Keratinocyte (primary cell): ENCODE measurements around the gene HOXD1. TPM values are rescaled to one million over a fixed set of nuclear protein-coding genes. Genes with fewer than 3 reads are reported as not detected.

ENCODE experiments used
- DNase-seq: peaks from one replicate; pipeline ENCODE4 v3.0.0-alpha.2; 2011; ENCODE audit warnings: low read depth, missing footprints, low spot score
- FAIRE-seq: peaks from 2 replicates; lab custom pipeline; 2011; peaks lifted over from hg19 to GRCh38; lab: Jason Lieb, UNC
- H2AFZ ChIP-seq: 2 replicates; pipeline ENCODE4 v1.6.0; 2012; ENCODE audit warnings: low read length, control low read depth, inconsistent platforms; ENCODE audit not compliant: control insufficient read depth
- H3K27ac ChIP-seq: 2 replicates; pipeline ENCODE4 v1.5.1; 2011; ENCODE audit warnings: low read length; ENCODE audit not compliant: control insufficient read depth, insufficient read depth
- H3K27me3 ChIP-seq: 3 replicates; pipeline ENCODE4 v1.6.0; 2011; ENCODE audit warnings: low read length; ENCODE audit not compliant: control insufficient read depth, insufficient read depth; ENCODE audit errors: extremely low read depth
- H3K36me3 ChIP-seq, 2 experiments: 2 replicates in 1 of 2; 3 replicates in 1 of 2; pipeline ENCODE4 v1.5.1; 2011; ENCODE audit warnings: low read length in 2 of 2, mild to moderate bottlenecking in 1 of 2; ENCODE audit not compliant: control insufficient read depth in 2 of 2, insufficient read depth in 2 of 2; ENCODE audit errors: extremely low read depth in 1 of 2
- H3K4me1 ChIP-seq: 3 replicates; pipeline ENCODE4 v1.5.1; 2011; ENCODE audit warnings: low read length; ENCODE audit not compliant: control insufficient read depth, insufficient read depth; ENCODE audit errors: extremely low read depth
- H3K4me2 ChIP-seq: 3 replicates; pipeline ENCODE4 v1.6.0; 2011; ENCODE audit warnings: low read depth, low read length; ENCODE audit not compliant: control insufficient read depth, insufficient read depth; ENCODE audit errors: extremely low read depth
- H3K4me3 ChIP-seq, 3 experiments: fragments of 200-600 bp in 1 of 3; sonication (generic) in 1 of 3; 2 replicates in 2 of 3; 3 replicates in 1 of 3; pipeline ENCODE4 v1.5.1; 2011 to 2016; ENCODE audit warnings: low read length in 3 of 3, mild to moderate bottlenecking in 3 of 3, control low read depth in 2 of 3, inconsistent platforms in 1 of 3, low read depth in 1 of 3, mixed read lengths in 1 of 3, mixed run types in 1 of 3, moderate library complexity in 1 of 3; ENCODE audit not compliant: control insufficient read depth in 2 of 3, insufficient read depth in 2 of 3; ENCODE audit errors: extremely low read depth in 1 of 3
- H3K79me2 ChIP-seq: 2 replicates; pipeline ENCODE4 v1.6.0; 2012; ENCODE audit warnings: low read length; ENCODE audit not compliant: control insufficient read depth, insufficient read depth
- H3K9ac ChIP-seq: 3 replicates; pipeline ENCODE4 v1.6.0; 2011; ENCODE audit warnings: low read length; ENCODE audit not compliant: control insufficient read depth, insufficient read depth; ENCODE audit errors: extremely low read depth
- H3K9me1 ChIP-seq: 3 replicates; pipeline ENCODE4 v1.6.0; 2011; ENCODE audit warnings: low read length; ENCODE audit not compliant: control insufficient read depth, insufficient read depth; ENCODE audit errors: extremely low read depth
- H3K9me3 ChIP-seq: 2 replicates; pipeline ENCODE4 v1.5.1; 2012; ENCODE audit warnings: low read depth, low read length; ENCODE audit not compliant: control insufficient read depth
- H4K20me1 ChIP-seq: 3 replicates; pipeline ENCODE4 v1.6.0; 2011; ENCODE audit warnings: low read length; ENCODE audit not compliant: control insufficient read depth, insufficient read depth; ENCODE audit errors: extremely low read depth
- EZH2 ChIP-seq: IDR thresholded peaks from one replicate; pipeline ENCODE4 v1.6.1; 2012; ENCODE audit warnings: inconsistent platforms, mild to moderate bottlenecking, low read length, moderate library complexity
- dilution Hi-C: fragments of 300-500 bp; cut with MboI; formaldehyde crosslinking; loops from one replicate; pipeline ENCODE4 v1.7.0; 2020; ENCODE audit warnings: low sequenced_read_pairs; ENCODE audit not compliant: extremely low pct_ligation_motif_present
- polyA plus RNA-seq, 5 experiments: library from polyadenylated mRNA; depleted of rRNA in 3 of 5; stranded (reverse) in 3 of 5; stranded (forward) in 1 of 5; unstranded in 1 of 5; fragments of >200 nt; gene quantifications; 1 replicate in 1 of 5; 2 replicates in 3 of 5; 3 replicates in 1 of 5; pipeline versions ENCODE4 v1.2.1 to v1.2.3, GENCODE V29; 2011 to 2012; ENCODE audit warnings: missing spikeins in 2 of 5, low read depth in 1 of 5, low replicate concordance in 1 of 5
- TF ChIP-seq, protein P1 (sequence below), 3 experiments: IDR thresholded peaks in 1 of 3; conservative IDR thresholded peaks in 1 of 3; optimal IDR thresholded peaks in 1 of 3; 2 replicates in 2 of 3; 3 replicates in 1 of 3; pipeline versions ENCODE3 to v1.5.1; 2011; ENCODE audit warnings: low read length in 3 of 3, mild to moderate bottlenecking in 3 of 3, moderate library complexity in 2 of 3, control low read depth in 1 of 3, inconsistent platforms in 1 of 3; ENCODE audit not compliant: insufficient read depth in 2 of 3; ENCODE audit errors: extremely low read depth in 1 of 3

The HOXD1 gene
- polyA plus RNA-seq, 1 donor (not counting 4 experiments of a cell fraction or from before 2014, with no cell fraction given) = not detected

DNA sequence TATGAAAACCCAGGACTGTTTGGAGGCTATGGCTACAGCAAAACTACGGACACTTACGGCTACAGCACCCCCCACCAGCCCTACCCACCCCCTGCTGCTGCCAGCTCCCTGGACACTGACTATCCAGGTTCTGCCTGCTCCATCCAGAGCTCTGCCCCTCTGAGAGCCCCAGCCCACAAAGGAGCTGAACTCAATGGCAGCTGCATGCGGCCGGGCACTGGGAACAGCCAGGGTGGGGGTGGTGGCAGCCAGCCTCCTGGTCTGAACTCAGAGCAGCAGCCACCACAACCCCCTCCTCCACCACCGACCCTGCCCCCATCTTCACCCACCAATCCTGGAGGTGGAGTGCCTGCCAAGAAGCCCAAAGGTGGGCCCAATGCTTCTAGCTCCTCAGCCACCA is 19.3 kb upstream of the HOXD1 start:
- Histone ChIP-seq H4K20me1 (no peaks in the 10 kb centered on the region), H3K9me3 (peaks cover 7% of the 10 kb centered on the region)
- no peak for FAIRE-seq

DNA sequence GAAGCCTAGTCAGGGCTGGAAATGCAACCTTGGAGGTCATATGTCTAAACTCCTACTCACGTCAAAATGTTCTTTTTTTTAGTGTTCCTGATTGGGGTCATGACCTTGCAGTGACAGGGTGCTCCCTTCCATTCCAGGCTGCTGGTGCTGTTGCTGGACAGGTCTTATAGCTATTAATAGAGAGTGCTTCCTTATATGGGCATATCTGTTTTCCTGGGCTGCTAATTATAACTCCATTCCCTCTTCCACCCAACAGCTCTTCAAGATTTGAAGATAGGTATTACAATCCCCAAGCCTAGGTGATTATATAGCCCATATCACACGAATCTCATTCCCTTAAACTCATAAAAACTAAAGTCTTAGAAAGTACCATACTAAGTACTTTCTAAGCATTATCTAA is 18.8 kb upstream of the HOXD1 start:
- no peaks in the 10 kb centered on the region for H4K20me1 ChIP-seq
- H3K27ac ChIP-seq = no peak overlapping the region
- no peak overlapping the region for H2AFZ ChIP-seq
- H3K36me3 ChIP-seq = no peaks in the 10 kb centered on the region
- DNase-seq (no peak), FAIRE-seq (no peak)
- dilution Hi-C loops = loop anchor here (25.0 kb wide), 1 partner anchor 468 kb away; no protein-coding TSS in a partner anchor
- no peaks in the 10 kb centered on the region for H3K79me2 ChIP-seq
- no peak overlapping the region for H3K9ac ChIP-seq
- no peak for TF ChIP-seq EZH2
- TF ChIP-seq, protein P1, sequence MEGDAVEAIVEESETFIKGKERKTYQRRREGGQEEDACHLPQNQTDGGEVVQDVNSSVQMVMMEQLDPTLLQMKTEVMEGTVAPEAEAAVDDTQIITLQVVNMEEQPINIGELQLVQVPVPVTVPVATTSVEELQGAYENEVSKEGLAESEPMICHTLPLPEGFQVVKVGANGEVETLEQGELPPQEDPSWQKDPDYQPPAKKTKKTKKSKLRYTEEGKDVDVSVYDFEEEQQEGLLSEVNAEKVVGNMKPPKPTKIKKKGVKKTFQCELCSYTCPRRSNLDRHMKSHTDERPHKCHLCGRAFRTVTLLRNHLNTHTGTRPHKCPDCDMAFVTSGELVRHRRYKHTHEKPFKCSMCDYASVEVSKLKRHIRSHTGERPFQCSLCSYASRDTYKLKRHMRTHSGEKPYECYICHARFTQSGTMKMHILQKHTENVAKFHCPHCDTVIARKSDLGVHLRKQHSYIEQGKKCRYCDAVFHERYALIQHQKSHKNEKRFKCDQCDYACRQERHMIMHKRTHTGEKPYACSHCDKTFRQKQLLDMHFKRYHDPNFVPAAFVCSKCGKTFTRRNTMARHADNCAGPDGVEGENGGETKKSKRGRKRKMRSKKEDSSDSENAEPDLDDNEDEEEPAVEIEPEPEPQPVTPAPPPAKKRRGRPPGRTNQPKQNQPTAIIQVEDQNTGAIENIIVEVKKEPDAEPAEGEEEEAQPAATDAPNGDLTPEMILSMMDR (optimal IDR thresholded peaks at IDR 0.05 in 1 of 3, IDR thresholded peaks at IDR 0.05 in 1 of 3, conservative IDR thresholded peaks at IDR 0.05 in 1 of 3; ENCODE audit: extremely low read depth in 1 of 3, insufficient read depth in 2 of 3, low read length in 3 of 3) = no peak
- H3K4me1 ChIP-seq = no peaks in the 10 kb centered on the region
- H3K4me3 ChIP-seq = no peak overlapping the region
- H3K27me3 ChIP-seq = peaks cover 74% of the 10 kb centered on the region
- no peaks in the 10 kb centered on the region for H3K9me1 ChIP-seq
- H3K4me2 ChIP-seq = no peak overlapping the region
- H3K9me3 ChIP-seq = peaks cover 5% of the 10 kb centered on the region

More for the DNA sequence above, 19.3 kb upstream of the HOXD1 start:
- Histone ChIP-seq H3K4me3 (no peak overlapping the region), H3K27ac (no peak overlapping the region), H3K79me2 (no peaks in the 10 kb centered on the region), H3K36me3 (no peaks in the 10 kb centered on the region), H3K9ac (no peak overlapping the region), H2AFZ (no peak overlapping the region), H3K27me3 (peaks cover 74% of the 10 kb centered on the region), H3K4me2 (no peak overlapping the region), H3K9me1 (no peaks in the 10 kb centered on the region), H3K4me1 (no peaks in the 10 kb centered on the region)
- DNase-seq = no peak
- TF ChIP-seq, protein P1 (optimal IDR thresholded peaks at IDR 0.05 in 1 of 3, IDR thresholded peaks at IDR 0.05 in 1 of 3, conservative IDR thresholded peaks at IDR 0.05 in 1 of 3; ENCODE audit: extremely low read depth in 1 of 3, insufficient read depth in 2 of 3, low read length in 3 of 3) = no peak
- no peak for TF ChIP-seq EZH2
- dilution Hi-C loops = loop anchor here (25.0 kb wide), 1 partner anchor 468 kb away; no protein-coding TSS in a partner anchor
